ENCODE results near the gene MED13L. TPM values are rescaled to one million over a fixed set of nuclear protein-coding genes. Genes with fewer than 3 reads are reported as not detected.

Gene MED13L
- total and polyA plus RNA-seq, 4 donors: 52.2 to 196 (median 88.6) TPM

DNA sequence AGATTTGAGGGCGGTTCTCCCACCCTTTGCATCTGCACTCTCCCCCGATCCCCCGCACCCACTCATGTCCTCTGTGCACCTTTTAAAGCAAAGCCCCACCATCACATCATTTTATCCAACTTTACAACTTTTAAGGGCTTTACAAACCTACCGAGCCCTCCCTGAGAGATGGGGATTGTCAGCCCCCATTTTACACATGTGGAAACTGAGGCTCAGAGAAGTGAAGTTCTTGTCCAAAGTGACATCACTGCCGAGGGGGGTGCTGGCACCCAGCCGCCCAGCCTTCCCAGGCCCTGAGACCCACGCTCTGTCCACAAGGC lies 334.2 kb downstream of the MED13L start:
- DNase-seq (ENCODE audit: low read depth in 4 of 6, low spot score in 6 of 6): no peak
- WGBS (ENCODE audit: insufficient coverage): 70% methylated on average over 7 of the region's 7 CpGs
- Histone ChIP-seq H3K9me3 (ENCODE audit: control insufficient read depth, insufficient read depth, low read length) (peaks cover 7% of the 10 kb centered on the region), H3K4me3 (ENCODE audit: low read depth, low read length) (no peak overlapping the region), H3K27me3 (ENCODE audit: control insufficient read depth, insufficient read depth, low read length) (no peaks in the 10 kb centered on the region), H3K27ac (ENCODE audit: low read depth, low read length) (no peak overlapping the region), H3K36me3 (ENCODE audit: control insufficient read depth, insufficient read depth, low read length) (no peaks in the 10 kb centered on the region), H3K4me1 (ENCODE audit: control insufficient read depth, insufficient read depth, low read length) (peaks cover 23% of the 10 kb centered on the region)

GRCh38 chr12:115942346-115942745 lies 335.1 kb downstream of the MED13L start:
- WGBS (ENCODE audit: insufficient coverage): no CpG with 5 or more reads among the region's 1 CpG
- DNase-seq (ENCODE audit: low read depth in 4 of 6, low spot score in 6 of 6): no peak
- H3K4me3 ChIP-seq (ENCODE audit: low read depth, low read length): no peak overlapping the region

GRCh38 chr12:115941362-115941761 lies 336.1 kb downstream of the MED13L start:
- 91% methylated on average over 4 of the region's 5 CpGs for WGBS (ENCODE audit: insufficient coverage)
- Histone ChIP-seq H3K27ac (ENCODE audit: low read depth, low read length) (no peak overlapping the region), H3K9me3 (ENCODE audit: control insufficient read depth, insufficient read depth, low read length) (peaks cover 7% of the 10 kb centered on the region), H3K4me1 (ENCODE audit: control insufficient read depth, insufficient read depth, low read length) (peaks cover 23% of the 10 kb centered on the region), H3K4me3 (ENCODE audit: low read depth, low read length) (no peak overlapping the region), H3K36me3 (ENCODE audit: control insufficient read depth, insufficient read depth, low read length) (no peaks in the 10 kb centered on the region), H3K27me3 (ENCODE audit: control insufficient read depth, insufficient read depth, low read length) (no peaks in the 10 kb centered on the region)
- no peak for DNase-seq (ENCODE audit: low read depth in 4 of 6, low spot score in 6 of 6)

More at GRCh38 chr12:115942346-115942745, 335.1 kb downstream of the MED13L start:
- no peaks in the 10 kb centered on the region for H3K27me3 ChIP-seq (ENCODE audit: control insufficient read depth, insufficient read depth, low read length)
- peaks cover 7% of the 10 kb centered on the region for H3K9me3 ChIP-seq (ENCODE audit: control insufficient read depth, insufficient read depth, low read length)
- no peaks in the 10 kb centered on the region for H3K36me3 ChIP-seq (ENCODE audit: control insufficient read depth, insufficient read depth, low read length)
- H3K4me1 ChIP-seq (ENCODE audit: control insufficient read depth, insufficient read depth, low read length): peaks cover 23% of the 10 kb centered on the region
- no peak overlapping the region for H3K27ac ChIP-seq (ENCODE audit: low read depth, low read length)

GRCh38 chr12:115938794-115939377 lies 338.6 kb downstream of the MED13L start:
- WGBS (ENCODE audit: insufficient coverage): no CpG with 5 or more reads among the region's 1 CpG
- peaks cover 7% of the 10 kb centered on the region for H3K9me3 ChIP-seq (ENCODE audit: control insufficient read depth, insufficient read depth, low read length)
- no peak overlapping the region for H3K27ac ChIP-seq (ENCODE audit: low read depth, low read length)
- no peak overlapping the region for H3K4me3 ChIP-seq (ENCODE audit: low read depth, low read length)
- no peak for DNase-seq (ENCODE audit: low read depth in 4 of 6, low spot score in 6 of 6)
- no peaks in the 10 kb centered on the region for H3K27me3 ChIP-seq (ENCODE audit: control insufficient read depth, insufficient read depth, low read length)
- no peaks in the 10 kb centered on the region for H3K36me3 ChIP-seq (ENCODE audit: control insufficient read depth, insufficient read depth, low read length)
- H3K4me1 ChIP-seq (ENCODE audit: control insufficient read depth, insufficient read depth, low read length): peaks cover 9% of the 10 kb centered on the region

DNA sequence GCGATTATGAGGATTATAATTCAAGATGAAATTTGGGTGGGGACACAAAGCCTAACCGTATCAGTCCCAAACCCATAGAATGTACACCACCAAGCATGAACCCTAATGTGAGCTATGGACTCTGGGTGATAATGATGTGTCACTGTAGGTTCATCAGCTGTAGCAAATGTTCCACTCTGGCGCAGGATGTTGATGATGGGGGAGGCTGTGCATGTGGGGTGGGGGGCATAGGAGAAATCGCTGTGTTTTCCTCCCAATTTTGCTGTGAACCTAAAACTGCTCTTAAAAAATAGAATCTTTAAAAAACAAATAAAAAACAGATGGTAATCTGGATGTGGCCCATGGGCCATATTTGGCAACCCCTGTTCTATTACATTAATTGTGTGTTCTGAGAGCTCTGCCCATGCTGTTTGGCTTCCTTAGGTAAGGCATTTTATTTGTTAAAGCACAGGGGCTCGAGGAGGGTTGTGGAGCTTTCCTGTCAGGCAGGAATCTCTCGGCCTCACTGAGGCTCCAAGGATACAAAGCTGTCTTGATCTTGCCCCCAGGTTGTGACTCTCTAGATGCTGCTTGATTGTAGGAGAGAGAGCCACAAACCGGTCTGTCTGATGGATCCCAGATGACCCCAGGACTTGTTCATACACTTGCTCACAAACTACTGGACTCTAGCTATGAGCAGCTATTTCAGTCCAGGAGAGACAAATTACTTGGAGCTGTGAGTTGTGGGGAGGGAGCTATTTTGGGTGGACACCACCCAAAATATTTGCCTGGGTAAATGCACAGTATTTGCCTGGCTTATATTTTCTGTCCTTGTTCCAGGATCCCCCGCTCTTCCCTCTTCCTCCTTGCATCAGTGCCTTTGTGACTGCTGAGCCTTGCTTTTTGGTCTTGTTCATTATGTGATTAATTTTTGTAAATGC lies 340.2 kb downstream of the MED13L start:
- no peak overlapping the region for H3K4me3 ChIP-seq (ENCODE audit: low read depth, low read length)
- H3K27ac ChIP-seq (ENCODE audit: low read depth, low read length): no peak overlapping the region
- peaks cover 7% of the 10 kb centered on the region for H3K9me3 ChIP-seq (ENCODE audit: control insufficient read depth, insufficient read depth, low read length)
- H3K4me1 ChIP-seq (ENCODE audit: control insufficient read depth, insufficient read depth, low read length): no peaks in the 10 kb centered on the region
- DNase-seq (ENCODE audit: low read depth in 4 of 6, low spot score in 6 of 6): peak in 1 of 6 donors; percentile 79
- 83% methylated on average over 2 of the region's 8 CpGs for WGBS (ENCODE audit: insufficient coverage)
- H3K36me3 ChIP-seq (ENCODE audit: control insufficient read depth, insufficient read depth, low read length): no peaks in the 10 kb centered on the region
- H3K27me3 ChIP-seq (ENCODE audit: control insufficient read depth, insufficient read depth, low read length): no peaks in the 10 kb centered on the region

- H3K36me3 ChIP-seq (ENCODE audit: control insufficient read depth, insufficient read depth, low read length): no peaks in the 10 kb centered on the region
- WGBS (ENCODE audit: insufficient coverage): 96% methylated on average over 4 of the region's 7 CpGs
- H3K27ac ChIP-seq (ENCODE audit: low read depth, low read length): no peak overlapping the region
- no peaks in the 10 kb centered on the region for H3K4me1 ChIP-seq (ENCODE audit: control insufficient read depth, insufficient read depth, low read length)
- H3K9me3 ChIP-seq (ENCODE audit: control insufficient read depth, insufficient read depth, low read length): peaks cover 5% of the 10 kb centered on the region
- no peaks in the 10 kb centered on the region for H3K27me3 ChIP-seq (ENCODE audit: control insufficient read depth, insufficient read depth, low read length)
- H3K4me3 ChIP-seq (ENCODE audit: low read depth, low read length): no peak overlapping the region
- no peak for DNase-seq (ENCODE audit: low read depth in 4 of 6, low spot score in 6 of 6)
These were observed 342.6 kb downstream of the MED13L start for GRCh38 chr12:115934877-115935276.

DNA sequence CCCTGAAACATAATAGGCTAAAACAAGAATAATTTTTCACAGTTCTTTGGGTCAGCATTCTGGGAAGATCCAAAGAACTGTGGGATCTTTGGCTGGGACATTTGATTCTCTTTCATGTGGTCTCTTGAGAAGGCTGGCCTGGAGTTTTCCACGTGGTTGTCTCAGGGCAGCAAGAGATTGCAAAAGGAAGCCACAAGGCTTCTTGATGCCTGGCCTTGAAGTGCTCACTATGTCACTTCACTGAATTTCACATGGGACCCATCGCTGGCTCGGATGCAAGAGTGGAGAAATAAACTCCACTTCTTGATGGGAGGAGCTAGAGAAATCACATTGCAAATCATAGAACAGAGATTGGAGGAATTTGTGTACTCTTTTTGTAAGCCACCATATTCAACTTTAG lies 343.4 kb downstream of the MED13L start:
- DNase-seq (ENCODE audit: low read depth in 4 of 6, low spot score in 6 of 6): no peak
- WGBS (ENCODE audit: insufficient coverage): no CpG with 5 or more reads among the region's 3 CpGs
- Histone ChIP-seq H3K36me3 (ENCODE audit: control insufficient read depth, insufficient read depth, low read length) (no peaks in the 10 kb centered on the region), H3K4me1 (ENCODE audit: control insufficient read depth, insufficient read depth, low read length) (no peaks in the 10 kb centered on the region), H3K27me3 (ENCODE audit: control insufficient read depth, insufficient read depth, low read length) (no peaks in the 10 kb centered on the region), H3K9me3 (ENCODE audit: control insufficient read depth, insufficient read depth, low read length) (peaks cover 5% of the 10 kb centered on the region), H3K4me3 (ENCODE audit: low read depth, low read length) (no peak overlapping the region), H3K27ac (ENCODE audit: low read depth, low read length) (no peak overlapping the region)

GRCh38 chr12:115932066-115932465 lies 345.4 kb downstream of the MED13L start:
- Histone ChIP-seq H3K9me3 (ENCODE audit: control insufficient read depth, insufficient read depth, low read length) (no peaks in the 10 kb centered on the region), H3K4me1 (ENCODE audit: control insufficient read depth, insufficient read depth, low read length) (no peaks in the 10 kb centered on the region), H3K36me3 (ENCODE audit: control insufficient read depth, insufficient read depth, low read length) (no peaks in the 10 kb centered on the region), H3K27ac (ENCODE audit: low read depth, low read length) (no peak overlapping the region), H3K27me3 (ENCODE audit: control insufficient read depth, insufficient read depth, low read length) (no peaks in the 10 kb centered on the region), H3K4me3 (ENCODE audit: low read depth, low read length) (no peak overlapping the region)
- DNase-seq (ENCODE audit: low read depth in 4 of 6, low spot score in 6 of 6): no peak
- WGBS (ENCODE audit: insufficient coverage): no CpG with 5 or more reads among the region's 1 CpG

GRCh38 chr12:115930336-115930735 lies 347.2 kb downstream of the MED13L start:
- Histone ChIP-seq H3K9me3 (ENCODE audit: control insufficient read depth, insufficient read depth, low read length) (no peaks in the 10 kb centered on the region), H3K36me3 (ENCODE audit: control insufficient read depth, insufficient read depth, low read length) (no peaks in the 10 kb centered on the region), H3K27me3 (ENCODE audit: control insufficient read depth, insufficient read depth, low read length) (no peaks in the 10 kb centered on the region), H3K4me1 (ENCODE audit: control insufficient read depth, insufficient read depth, low read length) (no peaks in the 10 kb centered on the region), H3K4me3 (ENCODE audit: low read depth, low read length) (no peak overlapping the region), H3K27ac (ENCODE audit: low read depth, low read length) (no peak overlapping the region)
- no peak for DNase-seq (ENCODE audit: low read depth in 4 of 6, low spot score in 6 of 6)
- WGBS (ENCODE audit: insufficient coverage): 100% methylated on average over 1 of the region's 5 CpGs

Measured in spinal cord (tissue), 10 donors.